IMR-90 (cell line): ENCODE data around the gene GABBR2. TPM values are rescaled to one million over a fixed set of nuclear protein-coding genes. Genes with fewer than 3 reads are reported as not detected.

Experiments used
- ATAC-seq: fragments of 200-7000 bp; cut with Tn5 transposase; 2 replicates; pipeline ENCODE4 v1.9.1; 2020; ENCODE audit warnings: low read depth, mild to moderate bottlenecking, moderate library complexity
- BruUV-seq: library from RNA; stranded (reverse); fragments of 400-500 nt; replicated peaks from 2 replicates; lab custom pipeline; 2021; lab: Mats Ljungman, UMichigan
- CTCF ChIA-PET: fragments of 300-600 bp; formaldehyde crosslinking; extraction: SDS; loops from one replicate; lab custom pipeline; 2021; ENCODE audit warnings: antibody characterized with exemption; lab: Yijun Ruan, JAX
- POLR2A ChIA-PET: fragments of 300-600 bp; sonication (Branson Sonifier 250); formaldehyde crosslinking; loops from one replicate; lab custom pipeline; 2022; ENCODE audit warnings: antibody characterized with exemption; ENCODE audit not compliant: unreplicated experiment; lab: Charles Lee
- DNase-seq: peaks from one replicate; pipeline ENCODE4 v3.0.0; 2013
- H2AFZ ChIP-seq: replicated peaks from 2 replicates; pipeline ENCODE3; 2013; ENCODE audit warnings: low read length, mild to moderate bottlenecking; ENCODE audit not compliant: poor library complexity
- H2AK5ac ChIP-seq: 2 replicates; pipeline ENCODE4 v1.6.1; 2013; ENCODE audit warnings: low read depth, low read length, inconsistent platforms
- H2AK9ac ChIP-seq: replicated peaks from 2 replicates; pipeline ENCODE3; 2013; ENCODE audit warnings: mild to moderate bottlenecking, low read depth, low read length, moderate library complexity; ENCODE audit not compliant: poor library complexity
- H2BK120ac ChIP-seq: 2 replicates; pipeline ENCODE4 v1.6.1; 2013; ENCODE audit warnings: low read depth, low read length, inconsistent platforms
- H2BK15ac ChIP-seq: 3 replicates; pipeline ENCODE4 v1.6.1; 2013; ENCODE audit warnings: low read depth, low read length, inconsistent platforms
- H2BK20ac ChIP-seq: 2 replicates; pipeline ENCODE4 v1.6.1; 2013; ENCODE audit warnings: low read depth, mild to moderate bottlenecking, inconsistent platforms, low read length, moderate library complexity
- H2BK5ac ChIP-seq: 2 replicates; pipeline ENCODE4 v1.6.1; 2013; ENCODE audit warnings: mild to moderate bottlenecking, low read depth, low read length, inconsistent platforms; ENCODE audit not compliant: poor library complexity, severe bottlenecking
- H3K14ac ChIP-seq: replicated peaks from 2 replicates; pipeline ENCODE4 v1.6.1; 2013; ENCODE audit warnings: low read depth, low read length, inconsistent platforms
- H3K18ac ChIP-seq: 2 replicates; pipeline ENCODE4 v1.6.1; 2013; ENCODE audit warnings: low read depth, low read length, control low read depth
- H3K23ac ChIP-seq: 2 replicates; pipeline ENCODE4 v1.6.1; 2013; ENCODE audit warnings: low read depth, low read length, inconsistent platforms
- H3K27ac ChIP-seq: 2 replicates; pipeline ENCODE4 v1.5.1; 2013; ENCODE audit warnings: mild to moderate bottlenecking, control low read depth, low read length; ENCODE audit not compliant: insufficient read depth
- H3K27me3 ChIP-seq: 2 replicates; pipeline ENCODE4 v1.6.1; 2013; ENCODE audit warnings: low read length; ENCODE audit not compliant: control insufficient read depth, insufficient read depth
- H3K36me3 ChIP-seq: 2 replicates; pipeline ENCODE4 v1.6.1; 2013; ENCODE audit warnings: low read length, mixed read lengths; ENCODE audit not compliant: control insufficient read depth, insufficient read depth
- H3K4ac ChIP-seq: 2 replicates; pipeline ENCODE4 v1.6.1; 2013; ENCODE audit warnings: low read depth, low read length, inconsistent platforms
- H3K4me1 ChIP-seq: 2 replicates; pipeline ENCODE4 v1.6.1; 2013; ENCODE audit warnings: low read length, mixed read lengths; ENCODE audit not compliant: control insufficient read depth, insufficient read depth
- H3K4me2 ChIP-seq: 2 replicates; pipeline ENCODE4 v1.6.1; 2013; ENCODE audit warnings: low read depth, mild to moderate bottlenecking, control low read depth, low read length, moderate library complexity
- H3K4me3 ChIP-seq: 2 replicates; pipeline ENCODE4 v1.5.1; 2013; ENCODE audit warnings: low read depth, mild to moderate bottlenecking, control low read depth, low read length, moderate library complexity; ENCODE audit not compliant: insufficient read depth
- H3K56ac ChIP-seq: 2 replicates; pipeline ENCODE4 v1.6.1; 2013; ENCODE audit warnings: low read length, inconsistent platforms; ENCODE audit not compliant: insufficient read depth; ENCODE audit errors: extremely low read depth
- H3K79me1 ChIP-seq, 2 experiments: 2 replicates each; pipeline ENCODE4 v1.6.1; 2013; ENCODE audit warnings: low read length in 2 of 2, inconsistent platforms in 1 of 2, low read depth in 1 of 2
- H3K9ac ChIP-seq: 2 replicates; pipeline ENCODE4 v1.6.1; 2013; ENCODE audit warnings: low read depth, low read length, control low read depth
- H3K9me1 ChIP-seq: 2 replicates; pipeline ENCODE4 v1.6.1; 2013; ENCODE audit warnings: low read length, inconsistent platforms; ENCODE audit not compliant: insufficient read depth
- H3K9me3 ChIP-seq: 2 replicates; pipeline ENCODE4 v1.6.1; 2013; ENCODE audit warnings: low read length; ENCODE audit not compliant: control insufficient read depth, insufficient read depth
- H4K20me1 ChIP-seq: 2 replicates; pipeline ENCODE4 v1.6.1; 2013; ENCODE audit warnings: low read length, inconsistent platforms; ENCODE audit not compliant: insufficient read depth
- H4K5ac ChIP-seq: 2 replicates; pipeline ENCODE4 v1.6.1; 2013; ENCODE audit warnings: mild to moderate bottlenecking, low read depth, low read length, control low read depth
- H4K8ac ChIP-seq, 2 experiments: 2 replicates each; pipeline ENCODE4 v1.6.1; 2013; ENCODE audit warnings: low read depth in 2 of 2, low read length in 2 of 2, control low read depth in 1 of 2, inconsistent platforms in 1 of 2
- H4K91ac ChIP-seq: 2 replicates; pipeline ENCODE4 v1.6.1; 2013; ENCODE audit warnings: low read depth, low read length, inconsistent platforms; ENCODE audit not compliant: insufficient read depth
- CEBPB ChIP-seq: IDR thresholded peaks from 2 replicates; pipeline ENCODE4 v1.6.1; 2012; ENCODE audit warnings: low read depth, low read length, improper control_type of control experiment
- FOS ChIP-seq: fragments of 150-350 bp; IDR thresholded peaks from 2 replicates; pipeline ENCODE4 v1.6.1; 2016; ENCODE audit warnings: low read depth, low read length
- RCOR1 ChIP-seq: IDR thresholded peaks from 2 replicates; pipeline ENCODE4 v1.6.1; 2012; ENCODE audit warnings: mild to moderate bottlenecking, low read length, improper control_type of control experiment; ENCODE audit not compliant: insufficient replicate concordance
- WGBS, 2 experiments: methylation state at CpG; one replicate each; pipeline versions ENCODE4 v1.1.5 to v1.1.7; 2013; ENCODE audit warnings: missing lambda C conversion rate in 2 of 2; ENCODE audit not compliant: insufficient read length in 1 of 2; ENCODE audit errors: extremely low coverage in 2 of 2; 5-methylcytosine and 5-hydroxymethylcytosine counted together
- dilution Hi-C: fragments of 300-500 bp; cut with HindIII; formaldehyde crosslinking; loops from one replicate; pipeline ENCODE4 v1.14.3; 2018; ENCODE audit warnings: low sequenced_read_pairs; ENCODE audit not compliant: unreplicated experiment
- in situ Hi-C: fragments of 300-500 bp; cut with MboI; formaldehyde crosslinking; loops from 3 replicates; pipeline ENCODE4 v1.14.3; 2019; ENCODE audit warnings: low sequenced_read_pairs, inconsistent platforms, mixed read lengths
- intact Hi-C: fragments of 100-400 bp; cut with micrococcal nuclease; formaldehyde crosslinking; loops from 2 replicates; pipeline ENCODE4 v1.10.0; 2022
- polyA plus RNA-seq, 3 experiments: library from polyadenylated mRNA; depleted of rRNA; stranded (reverse); fragments of >200 nt; gene quantifications; 2 replicates each; pipeline ENCODE4 v1.2.3, GENCODE V29; 2012; ENCODE audit warnings: low replicate concordance in 1 of 3
- total RNA-seq: library from RNA; depleted of rRNA; stranded (reverse); fragments of >200 nt; gene quantifications from 2 replicates; pipeline ENCODE4 v1.2.3, GENCODE V29; 2012

Gene GABBR2
- total and polyA plus RNA-seq, 2 of the 4 experiments (the other 2 are of a cell fraction), result 14.2 to 20.3 TPM

GRCh38 chr9:98429613-98430012, 279.1 kb downstream of the GABBR2 start:
- no peaks in the 10 kb centered on the region for H3K27me3 ChIP-seq
- no peak overlapping the region for H2AK9ac ChIP-seq
- H3K4me3 ChIP-seq, result no peak overlapping the region
- no peaks in the 10 kb centered on the region for H4K20me1 ChIP-seq
- in situ Hi-C loops (no loop called here), intact Hi-C loops (no loop called here), dilution Hi-C loops (no loop called here)
- TF ChIP-seq FOS (no peak), CEBPB (peak; percentile 94), RCOR1 (no peak)
- H3K9me3 ChIP-seq, result no peaks in the 10 kb centered on the region
- peaks cover 0 to 8% of the 10 kb centered on the region in 2 experiments; a peak in 2 of 4 replicates for H3K79me1 ChIP-seq
- H2BK5ac ChIP-seq, result peak overlapping the region; percentile 56
- no peak overlapping the region for H3K56ac ChIP-seq
- ChIA-PET POLR2A (no interaction called here), CTCF (no interaction called here)
- DNase-seq (peak; percentile 80), ATAC-seq (peak; percentile 63)
- no peak overlapping the region; the same call in 1 of the 2 replicates for H3K9ac ChIP-seq
- H3K4me1 ChIP-seq, result peaks cover 12% of the 10 kb centered on the region
- peak overlapping the region; percentile 98 for H3K4ac ChIP-seq
- peak overlapping the region; percentile 94 for H2BK20ac ChIP-seq
- peaks cover under 1% of the 10 kb centered on the region; the same call in 1 of the 2 replicates for H3K36me3 ChIP-seq
- H3K23ac ChIP-seq, result peak overlapping the region; percentile 79; the same call in 1 of the 2 replicates
- peak overlapping the region; percentile 45; the same call in 1 of the 2 replicates for H3K18ac ChIP-seq
- H2AK5ac ChIP-seq, result peak overlapping the region; percentile 75; the same call in 1 of the 2 replicates
- whole genome bisulfite sequencing, 2 experiments, result no CpG with 5 or more reads among the region's 1 CpG
- no peak overlapping the region for H3K4me2 ChIP-seq
- peaks cover 11% of the 10 kb centered on the region for H3K9me1 ChIP-seq
- H4K8ac ChIP-seq, result peak overlapping the region; percentile 12 to 85; a peak in 3 of 4 replicates
- H2BK120ac ChIP-seq, result peak overlapping the region; percentile 92
- peak overlapping the region; percentile 79 for H4K91ac ChIP-seq
- H3K14ac ChIP-seq, result peak overlapping the region; percentile 93
- BruUV-seq, result no TSS peak
- H2AFZ ChIP-seq, result peak overlapping the region; percentile 34
- H4K5ac ChIP-seq, result peak overlapping the region; percentile 78; the same call in 1 of the 2 replicates
- H2BK15ac ChIP-seq, result peak overlapping the region; percentile 56; the same call in 2 of the 3 replicates
- H3K27ac ChIP-seq, result no peak overlapping the region
